CD4-positive, alpha-beta T cell treated with Interleukin-21 for 1 hour (primary cell): ENCODE results near the gene DND1.
A peak's percentile ranks its signal among the peaks of the same experiment; 100 is the strongest.
"Not testable (repeated sequence)": the region's sequence is repeated elsewhere in the genome, so short reads cannot be mapped to it uniquely, and the experiment has no call there.

Source experiments
- DNase-seq: peaks from one replicate; pipeline ENCODE4 v3.0.0-alpha.2; 2020

Gene DND1

DNA sequence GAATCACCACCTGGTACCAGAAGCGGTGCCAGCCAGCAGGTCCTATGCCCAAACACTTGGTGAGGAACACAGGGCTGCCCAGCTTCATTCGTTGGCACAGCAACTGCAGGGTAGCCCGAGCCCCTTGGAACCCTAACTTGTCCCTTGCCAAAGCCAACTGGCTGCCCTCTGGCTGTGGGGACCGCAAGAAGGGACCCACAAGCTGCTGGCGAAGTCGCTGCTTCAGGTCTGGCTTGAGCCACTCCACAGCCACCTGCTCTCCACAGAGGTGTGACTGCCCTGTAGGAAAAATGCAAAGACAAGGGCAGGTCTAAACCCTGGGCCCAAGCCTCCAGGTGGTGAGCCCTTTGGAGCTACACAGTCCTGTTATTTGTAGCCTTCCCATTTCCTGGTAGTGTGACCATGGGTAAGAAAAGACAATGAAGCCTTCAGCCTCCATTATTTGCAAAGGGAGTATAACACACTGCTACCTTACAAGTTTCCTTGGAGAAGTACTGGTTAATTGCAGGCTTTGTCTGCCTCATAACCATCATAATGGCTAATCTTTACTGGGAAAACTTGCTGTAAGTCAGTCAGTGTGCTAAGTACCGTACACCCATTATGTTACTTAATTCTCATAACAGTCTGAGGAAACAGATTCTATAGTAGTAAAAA is 1.8 kb downstream of the DND1 start:
- no peak for DNase-seq

DNA sequence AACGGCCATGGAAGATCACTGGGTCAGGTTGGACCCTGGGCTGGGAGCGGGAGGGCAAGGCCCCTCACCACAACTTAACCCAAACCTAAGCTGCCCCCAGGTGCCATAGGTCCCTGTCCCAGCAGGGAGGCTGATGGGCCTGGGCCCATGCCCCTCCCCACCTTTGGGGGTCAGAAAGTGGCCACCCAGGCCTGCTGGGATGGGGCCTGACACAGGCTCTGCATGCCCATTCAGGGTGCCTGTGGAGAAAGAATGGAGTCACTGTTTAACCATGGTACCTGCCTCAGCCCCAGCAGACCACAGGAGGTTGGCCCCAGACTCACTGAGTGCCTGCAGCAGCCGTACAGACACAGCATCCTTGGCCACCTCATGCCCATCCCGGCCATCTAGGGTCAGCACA is 2.3 kb downstream of the DND1 start:
- not testable (repeated sequence) for DNase-seq

DNA sequence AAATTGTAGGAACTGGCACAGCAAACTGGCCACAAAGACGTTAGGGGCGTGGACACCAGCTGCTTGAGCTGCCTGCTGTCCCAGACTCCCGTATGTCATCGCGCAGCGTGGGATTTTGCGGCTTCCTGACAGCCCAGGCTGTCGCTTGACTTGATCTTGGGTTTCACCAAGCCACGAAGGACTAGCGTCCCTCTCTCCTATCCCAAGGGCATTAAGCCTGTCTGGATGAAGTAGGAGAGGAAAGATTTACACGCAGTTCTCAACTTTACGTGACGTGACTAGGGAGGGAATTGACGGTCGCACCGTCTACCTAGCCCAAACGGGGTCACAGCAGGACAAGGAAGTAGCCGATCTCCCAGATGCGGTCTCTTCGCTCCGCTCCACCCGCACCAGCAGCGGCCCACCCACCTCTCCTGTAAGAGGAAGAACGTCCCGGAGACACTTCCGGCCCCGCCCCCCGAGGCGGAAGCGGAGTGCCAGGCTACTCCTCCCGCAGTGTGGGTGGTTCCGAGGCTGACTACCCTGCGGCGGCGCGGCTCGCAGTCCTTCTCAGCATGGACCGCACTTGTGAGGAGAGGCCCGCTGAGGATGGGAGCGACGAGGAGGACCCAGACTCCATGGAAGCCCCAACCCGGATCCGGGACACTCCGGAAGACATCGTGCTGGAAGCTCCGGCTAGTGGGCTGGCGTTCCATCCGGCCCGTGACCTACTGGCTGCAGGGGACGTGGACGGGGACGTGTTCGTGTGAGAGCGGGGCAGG is 8.8 kb downstream of the DND1 start, which contains the start of gene WDR55:
Gene WDR55, plus strand, starts transcription at position 546 of the 761 bp plus-strand sequence. Its CDS starts 9 bp downstream, at position 555.
- peak; percentile 94 for DNase-seq

DNA sequence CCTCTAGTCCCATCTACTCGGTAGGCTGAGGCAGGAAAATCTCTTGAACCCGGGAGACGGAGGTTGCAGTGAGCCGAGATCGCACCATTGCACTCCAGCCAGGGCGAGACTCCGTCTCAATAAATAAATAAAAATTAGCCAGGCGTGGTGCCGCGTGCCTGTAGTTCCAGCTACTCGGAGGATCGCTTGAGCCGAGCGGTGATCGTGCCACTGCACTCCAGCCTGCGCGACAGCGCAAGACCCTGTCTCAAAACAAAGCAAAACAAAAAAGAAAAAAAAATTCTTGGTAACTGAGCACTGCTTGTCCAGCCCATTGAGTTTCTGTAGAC is 9.4 kb downstream of the DND1 start:
- DNase-seq, result no peak

DNA sequence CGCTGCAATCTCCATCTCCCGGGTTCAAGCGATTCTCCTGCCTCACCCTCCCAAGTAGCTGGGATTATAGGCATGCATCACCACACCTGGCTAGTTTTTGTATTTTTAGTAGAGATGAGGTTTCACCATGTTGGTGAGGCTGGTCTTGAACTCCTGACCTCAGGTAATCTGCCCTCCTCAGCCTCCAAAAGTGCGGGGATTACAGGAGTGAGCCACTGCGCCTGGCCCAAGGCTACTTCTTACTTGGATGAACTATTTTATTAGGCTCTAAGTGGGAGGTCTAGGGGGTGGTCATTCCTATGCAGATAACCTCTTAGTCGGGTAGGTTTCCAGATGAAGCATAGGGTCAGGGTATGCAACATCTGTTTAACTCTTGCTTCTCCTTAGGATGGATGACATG is 13.0 kb downstream of the DND1 start:
- DNase-seq, result not testable (repeated sequence)

DNA sequence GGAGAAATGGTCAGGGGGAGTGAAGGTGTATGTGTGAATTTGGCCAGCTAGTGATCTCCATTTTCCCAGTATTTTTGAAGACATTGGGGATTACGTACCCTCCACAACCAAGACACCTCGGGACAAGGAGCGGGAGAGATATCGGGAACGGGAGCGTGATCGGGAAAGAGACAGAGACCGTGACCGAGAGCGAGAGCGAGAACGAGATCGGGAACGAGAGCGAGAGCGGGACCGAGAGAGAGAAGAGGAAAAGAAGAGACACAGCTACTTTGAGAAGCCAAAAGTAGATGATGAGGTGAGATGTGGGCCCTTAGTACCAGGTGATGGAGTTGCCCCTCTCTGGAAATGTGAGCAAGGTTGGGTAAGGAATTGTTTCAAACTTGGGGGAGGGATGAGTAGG is 14.5 kb downstream of the DND1 start:
- no peak for DNase-seq

DNA sequence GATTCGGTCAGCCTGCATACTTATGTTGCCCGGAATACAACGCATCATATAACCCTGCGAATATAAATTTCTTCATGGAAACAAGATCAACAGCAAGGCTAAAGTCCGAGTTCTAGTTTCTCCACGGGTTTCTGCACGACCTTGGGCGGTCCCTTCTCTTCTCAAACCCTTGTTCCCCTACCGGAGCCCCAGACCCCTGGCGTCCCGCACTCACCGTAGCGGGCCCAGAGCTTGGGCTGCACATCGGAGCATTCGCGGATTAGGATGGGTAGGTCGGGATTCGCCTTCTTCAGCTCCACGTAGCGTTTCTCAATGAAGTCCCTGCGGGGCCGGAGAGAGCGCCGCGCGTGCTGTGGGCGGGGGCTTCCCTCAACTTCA is 26.3 kb downstream of the DND1 start:
- DNase-seq, result no peak

DNA sequence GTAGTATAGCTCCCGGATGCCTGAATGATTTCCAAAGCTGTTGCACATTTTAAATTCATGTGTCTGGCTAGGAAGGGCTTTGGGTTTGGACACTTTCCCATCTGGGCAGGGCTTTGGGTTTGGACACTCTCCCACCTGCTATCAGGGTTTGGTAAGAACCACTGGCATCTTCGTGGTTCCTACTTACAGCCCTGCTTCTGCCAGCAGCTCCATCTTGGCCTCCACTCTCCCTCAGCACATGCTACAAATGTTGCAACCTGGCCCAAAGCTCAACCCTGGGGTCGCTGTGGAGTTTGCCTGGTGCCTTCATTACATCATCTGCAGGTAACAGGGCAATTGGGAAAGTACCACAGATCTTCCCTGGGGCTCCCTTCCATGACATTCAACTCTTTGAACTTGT is 30.7 kb downstream of the DND1 start:
- no peak for DNase-seq

DNA sequence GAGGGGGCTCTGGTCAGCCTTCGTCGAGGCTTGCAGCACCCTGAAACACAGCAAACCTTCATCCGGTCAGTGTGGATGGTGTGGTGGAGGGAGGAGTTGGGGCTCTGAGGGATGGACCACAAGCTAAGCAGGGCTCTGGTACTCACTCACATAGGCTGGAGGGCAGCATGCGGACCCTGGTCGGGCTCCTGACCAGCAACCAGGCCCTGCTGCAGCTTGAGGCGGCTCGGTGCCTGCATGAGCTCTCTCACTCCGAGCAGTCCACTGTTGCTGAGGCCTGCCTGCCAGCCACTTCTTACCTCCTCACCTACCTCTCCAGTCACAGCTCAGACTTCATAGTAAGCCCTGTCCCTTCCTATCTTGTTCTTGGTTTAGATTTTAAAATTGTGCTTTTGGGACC is 31.7 kb downstream of the DND1 start:
- DNase-seq, result no peak

DNA sequence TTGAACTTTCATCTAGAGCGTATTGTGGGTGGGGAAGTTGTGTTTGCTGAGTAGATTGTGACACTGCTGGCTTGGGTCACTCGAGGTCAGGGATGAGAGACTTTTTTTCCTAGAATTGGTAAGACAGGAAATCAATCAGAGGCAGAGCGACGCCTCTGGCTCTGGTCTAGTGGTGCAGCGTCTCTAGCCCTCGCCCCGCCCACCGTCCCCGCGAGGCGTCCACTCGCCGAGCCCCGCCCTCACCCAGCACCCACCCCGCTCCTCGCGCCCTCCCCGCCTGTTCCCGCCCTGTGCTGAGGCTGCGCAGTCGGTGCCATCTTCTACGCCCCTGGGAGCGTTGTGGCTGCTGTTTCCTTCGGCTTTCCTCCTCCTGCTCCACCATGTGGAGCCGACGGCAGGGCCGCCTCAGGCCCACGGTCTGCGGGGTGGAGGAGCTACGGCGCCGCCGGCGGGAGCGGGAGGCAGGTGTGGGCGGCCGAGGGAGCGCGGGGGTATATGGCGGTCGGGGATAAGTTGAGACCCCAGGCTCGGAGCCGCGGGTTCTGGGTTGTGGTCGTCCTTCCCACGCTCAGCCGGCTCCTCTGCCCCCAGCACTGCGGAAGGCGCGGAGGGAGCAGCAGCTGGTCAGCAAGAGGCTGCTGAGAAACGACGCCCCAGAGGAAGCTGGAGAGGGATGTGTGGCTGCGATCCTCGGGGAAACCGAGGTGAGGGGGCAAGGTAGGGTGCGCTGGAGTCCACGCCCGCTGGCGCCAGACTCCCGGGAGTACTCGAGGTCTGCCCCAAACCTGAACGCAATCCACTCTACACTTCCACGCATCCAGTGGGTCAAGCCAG is 34.0 kb downstream of the DND1 start, which contains the start of gene TMCO6:
Gene TMCO6, plus strand, starts transcription at position 304 of the 834 bp plus-strand sequence. Its CDS starts 77 bp downstream, at position 381.
- peak; percentile 97 for DNase-seq

DNA sequence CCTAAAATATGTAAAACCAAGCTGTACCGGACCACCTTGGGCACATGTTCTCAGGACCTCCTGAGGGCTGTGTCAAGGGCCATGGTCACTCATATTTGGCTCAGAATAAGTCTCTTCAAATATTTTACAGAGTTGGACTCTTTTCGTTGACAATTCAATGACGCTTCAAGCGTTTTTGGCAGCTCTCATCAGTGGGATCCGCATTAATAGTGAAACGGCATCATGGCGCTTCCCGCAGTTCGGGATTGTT is 34.6 kb downstream of the DND1 start:
- DNase-seq, result not testable (repeated sequence)

DNA sequence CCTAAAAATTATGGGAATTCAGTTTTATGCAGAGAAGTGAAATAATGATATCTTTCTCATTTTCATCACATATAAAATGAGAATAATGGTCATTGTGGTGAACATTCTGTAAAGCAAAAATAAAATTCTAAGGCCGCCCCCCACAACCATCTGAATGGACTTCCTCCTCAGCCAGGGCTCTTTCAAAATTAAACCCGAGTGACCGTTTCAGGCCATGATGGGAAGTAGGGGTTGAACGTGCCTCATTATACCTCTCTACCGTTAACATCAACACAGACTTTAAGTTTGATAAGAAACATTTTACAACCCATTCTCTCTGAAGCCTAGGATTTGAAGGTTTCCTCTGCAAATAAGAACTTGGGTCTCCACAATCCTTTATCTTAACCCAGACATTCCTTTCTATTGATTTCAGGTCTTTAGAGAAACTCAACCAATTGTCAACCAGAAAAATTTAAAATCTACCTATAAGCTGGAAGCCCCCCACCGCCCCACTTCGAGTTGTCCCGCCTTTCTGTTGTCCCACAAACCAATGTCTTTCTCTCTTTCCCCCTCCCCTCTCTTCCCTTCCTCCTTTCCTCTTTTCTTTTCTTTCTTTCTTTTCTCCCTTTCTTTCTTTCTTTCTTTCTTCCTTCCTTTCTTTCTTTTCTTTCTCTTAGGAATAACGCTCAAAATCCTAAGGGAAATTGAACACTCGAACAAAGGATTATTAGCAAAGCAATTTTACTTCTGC is 35.8 kb downstream of the DND1 start:
- no peak for DNase-seq

DNA sequence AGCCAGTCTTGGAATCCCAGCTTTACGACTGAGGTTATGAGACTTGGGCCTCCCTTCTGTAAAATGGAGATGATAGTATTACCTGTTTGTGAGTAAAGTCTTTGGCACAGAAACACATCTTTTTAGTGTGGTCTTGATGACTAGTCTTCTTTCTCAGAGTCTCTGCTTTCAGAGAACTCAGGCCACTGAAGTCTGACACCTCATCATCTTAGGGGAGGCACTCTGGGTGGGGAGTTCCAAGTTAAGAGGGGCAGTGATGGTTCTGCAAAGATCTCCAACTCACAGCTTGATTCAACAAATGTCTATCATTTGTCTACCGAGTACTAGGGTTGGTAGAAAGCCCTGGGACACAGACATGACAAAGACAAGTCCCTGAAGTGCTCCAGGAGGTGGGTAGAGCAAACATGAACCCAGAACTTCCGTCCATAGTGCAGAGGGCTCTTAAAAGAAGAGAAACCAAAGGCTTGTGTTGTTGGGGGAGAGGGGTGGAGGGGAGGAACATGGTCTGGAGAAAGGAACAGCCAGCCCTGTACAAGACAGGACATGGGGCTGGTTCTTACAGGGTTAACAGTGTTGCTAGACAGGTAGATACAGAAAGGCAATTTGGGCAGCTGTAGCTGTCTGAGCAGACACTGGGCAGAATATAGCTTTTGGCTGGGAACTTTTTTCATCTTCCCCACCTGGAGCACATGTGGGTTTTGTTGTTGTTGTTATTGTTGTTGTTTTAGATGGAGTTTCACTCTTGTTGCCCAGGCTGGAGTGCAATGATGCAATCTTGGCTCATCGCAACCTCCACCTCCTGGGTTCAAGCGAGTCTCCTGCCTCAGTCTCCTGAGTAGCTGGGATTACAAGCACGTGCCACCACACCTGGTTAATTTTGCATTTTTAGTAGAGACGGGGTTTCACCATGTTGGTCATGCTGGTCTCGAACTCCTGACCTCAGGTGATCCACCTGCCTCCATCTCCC is 37.8 kb downstream of the DND1 start:
- DNase-seq, result no peak

DNA sequence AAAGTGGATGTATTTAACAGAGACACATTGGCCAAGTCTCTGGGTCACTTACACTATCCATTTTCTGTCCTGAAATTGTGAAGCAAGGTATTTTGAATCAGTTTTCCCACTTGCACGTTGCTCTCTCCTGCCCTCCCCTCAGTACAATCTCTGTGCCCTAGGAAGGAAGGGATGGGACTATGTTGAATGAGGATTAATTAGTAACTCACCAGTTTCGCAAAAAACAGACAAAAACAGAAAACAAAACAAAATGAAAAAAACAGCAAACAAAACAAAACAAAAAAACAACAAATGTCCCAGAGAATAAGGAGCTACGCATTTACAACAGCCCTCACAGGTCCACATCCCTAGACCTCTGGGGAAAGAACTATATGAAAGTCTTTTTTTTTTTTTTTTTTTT is 39.3 kb downstream of the DND1 start:
- DNase-seq, result no peak

DNA sequence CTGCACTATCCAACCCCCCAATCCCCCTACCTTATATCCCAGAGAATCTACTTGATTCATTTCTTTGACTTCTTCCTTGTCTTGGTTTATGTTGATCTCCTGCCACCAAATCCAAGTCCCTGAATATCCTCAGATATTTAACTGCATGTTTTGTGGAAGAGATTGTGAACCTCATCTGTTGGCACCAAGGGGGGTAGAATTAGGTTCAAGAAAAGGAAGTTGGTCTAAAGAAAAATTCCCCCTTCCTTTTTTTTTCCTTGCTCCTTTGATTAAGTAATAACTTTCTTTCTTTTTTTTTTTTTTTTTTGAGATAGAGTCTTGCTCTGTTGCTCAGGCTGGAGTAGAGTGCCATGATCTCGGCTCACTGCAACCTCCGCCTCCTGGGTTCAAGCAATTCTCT is 39.9 kb downstream of the DND1 start:
- DNase-seq, result no peak

DNA sequence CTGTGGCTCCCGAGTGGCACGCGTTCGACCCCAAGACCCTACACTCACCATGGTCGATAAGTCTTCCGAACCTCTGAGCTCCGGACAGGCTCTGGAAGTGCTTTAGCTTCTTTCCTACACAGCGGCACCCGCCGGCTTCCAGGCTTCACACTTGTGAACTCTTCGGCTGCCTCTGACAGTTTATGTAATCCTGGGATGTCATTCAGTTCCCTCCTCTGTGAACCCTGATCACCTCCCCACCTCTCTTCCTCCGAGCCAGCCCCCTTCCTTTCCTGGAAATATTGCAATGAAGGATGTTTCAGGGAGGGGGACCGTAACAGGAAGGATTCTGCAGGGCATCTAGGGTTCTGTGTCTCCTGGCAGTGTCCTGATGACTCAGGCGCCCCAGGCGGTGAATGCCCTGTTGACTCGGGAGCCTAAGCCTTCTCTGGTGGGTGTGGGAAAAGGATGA is 40.3 kb downstream of the DND1 start, which contains the start of gene CD14:
Gene CD14, minus strand, starts transcription at position 155 of the 451 bp plus-strand sequence. Its CDS starts 104 bp downstream, at position 51.
- no peak for DNase-seq

DNA sequence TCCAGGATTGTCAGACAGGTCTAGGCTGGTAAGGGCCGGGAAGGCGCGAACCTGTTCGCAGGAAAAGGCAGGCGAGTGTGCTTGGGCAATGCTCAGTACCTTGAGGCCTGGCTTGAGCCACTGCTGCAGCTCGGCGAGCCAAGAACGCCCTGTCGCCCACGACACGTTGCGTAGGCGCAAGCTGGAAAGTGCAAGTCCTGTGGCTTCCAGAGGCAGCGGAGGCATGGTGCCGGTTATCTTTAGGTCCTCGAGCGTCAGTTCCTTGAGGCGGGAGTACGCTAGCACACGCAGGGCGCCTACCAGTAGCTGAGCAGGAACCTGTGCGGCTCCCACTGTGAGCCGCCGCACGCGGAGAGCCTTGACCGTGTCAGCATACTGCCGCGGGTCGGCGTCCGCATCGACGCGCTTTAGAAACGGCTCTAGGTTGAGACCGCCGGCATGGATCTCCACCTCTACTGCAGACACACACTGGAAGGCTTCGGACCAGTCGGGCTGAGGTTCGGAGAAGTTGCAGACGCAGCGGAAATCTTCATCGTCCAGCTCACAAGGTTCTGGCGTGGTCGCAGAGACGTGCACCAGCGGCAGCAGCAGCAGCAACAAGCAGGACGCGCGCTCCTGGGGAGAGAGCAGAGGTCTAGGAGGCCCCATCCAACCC is 40.9 kb downstream of the DND1 start:
- peak; percentile 54 for DNase-seq

DNA sequence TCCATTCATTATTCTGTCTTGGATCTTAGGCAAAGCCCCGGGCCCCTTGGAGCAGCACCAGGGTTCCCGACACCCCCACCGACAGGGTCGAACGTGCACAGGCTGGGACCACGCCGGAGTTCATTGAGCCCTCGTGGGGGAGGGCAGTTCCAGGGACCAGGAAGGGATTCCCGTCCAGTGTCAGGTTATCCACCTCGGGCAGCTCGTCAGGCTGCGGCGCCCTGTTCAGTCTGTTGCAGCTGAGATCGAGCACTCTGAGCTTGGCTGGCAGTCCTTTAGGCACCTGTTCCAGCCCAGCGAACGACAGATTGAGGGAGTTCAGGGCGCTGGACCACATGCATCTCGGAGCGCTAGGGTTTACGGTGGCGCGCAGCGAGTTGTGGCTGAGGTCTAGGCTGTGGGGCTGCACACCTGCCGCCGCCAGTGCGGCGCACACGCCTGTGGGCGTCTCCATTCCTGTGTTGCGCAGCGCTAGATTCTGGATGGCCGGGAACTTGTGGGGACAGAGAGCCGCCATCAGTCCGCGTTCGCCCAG is 41.5 kb downstream of the DND1 start:
- DNase-seq, result peak; percentile 35

DNA sequence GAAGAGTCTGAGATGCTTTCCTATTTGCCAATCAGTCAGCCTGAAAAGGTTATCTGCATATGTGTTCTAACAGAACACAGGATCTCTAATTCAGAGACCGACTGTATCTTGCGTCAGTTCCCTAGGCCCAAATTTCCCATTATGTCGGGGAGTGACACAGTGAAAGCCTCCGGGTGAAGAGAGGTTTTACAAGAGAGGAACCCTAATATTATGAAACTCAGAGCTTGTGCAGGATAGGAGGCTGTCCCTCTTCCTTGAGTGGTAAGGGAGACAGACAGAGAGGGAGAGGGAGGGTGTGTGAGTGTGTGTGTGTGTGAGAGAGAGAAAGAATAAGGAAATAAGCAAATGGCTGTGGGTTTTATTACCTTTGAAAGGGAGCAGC is 42.3 kb downstream of the DND1 start:
- no peak for DNase-seq

DNA sequence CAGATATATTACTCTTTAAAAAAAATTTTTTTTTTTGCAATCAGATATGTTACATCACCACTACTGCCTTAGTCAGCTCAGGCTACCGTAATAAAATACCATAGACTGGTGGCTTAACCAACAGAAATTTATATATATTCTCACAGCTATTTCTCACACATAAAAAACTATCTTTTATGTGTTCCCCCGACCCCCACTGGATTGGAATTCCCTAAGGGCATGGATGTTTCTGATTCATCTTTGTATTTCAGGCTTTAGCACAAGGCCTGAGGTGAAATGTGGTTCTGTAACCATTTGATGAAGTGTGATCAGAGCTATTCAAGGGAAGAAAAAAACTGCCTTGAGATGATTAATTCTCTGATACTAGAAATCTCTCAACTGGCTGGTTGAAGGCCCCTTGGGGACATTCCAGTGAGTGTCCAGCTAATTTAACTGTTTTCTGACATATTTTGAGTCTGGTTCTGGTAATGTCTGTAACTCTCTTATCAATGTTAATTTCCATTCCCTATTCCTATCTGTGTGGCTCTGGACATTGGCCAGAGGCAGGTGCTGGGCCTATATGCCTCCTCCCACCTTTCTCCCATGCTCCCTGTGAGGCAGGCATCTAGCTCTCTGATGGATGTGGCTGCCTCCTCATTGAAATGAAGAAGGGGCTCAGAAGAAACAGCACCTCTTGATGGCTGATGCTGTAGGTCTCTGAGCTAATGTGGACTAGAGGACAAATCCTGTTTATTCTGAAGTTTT is 42.9 kb downstream of the DND1 start:
- DNase-seq, result no peak
